Tibial nerve (tissue), 4 donors: Measurements from ENCODE around the gene ADAT1. TPM values are rescaled to one million over a fixed set of nuclear protein-coding genes. Genes with fewer than 3 reads are reported as not detected.
A peak's percentile ranks its signal among the peaks of the same experiment; 100 is the strongest.

Experiments used
- DNase-seq, 2 donors: peaks; one replicate each; pipeline ENCODE4 v3.0.0-alpha.2; 2019; ENCODE audit warnings: low spot score in 2 of 2
- H3K27ac ChIP-seq, 4 donors: fragments of 200-600 bp; sonication (generic) in 3 of 4; one replicate each; pipeline ENCODE4 v1.5.1; 2017 to 2019; ENCODE audit warnings: mild to moderate bottlenecking in 1 of 4
- H3K27me3 ChIP-seq, 2 donors: fragments of 200-600 bp; sonication (generic) in 1 of 2; one replicate each; pipeline versions ENCODE4 v1.5.1 to v1.6.0; 2017 to 2019
- H3K36me3 ChIP-seq, 3 donors: fragments of 200-600 bp; sonication (generic); one replicate each; pipeline ENCODE4 v1.5.1; 2018 to 2019
- H3K4me1 ChIP-seq, 4 donors: fragments of 200-600 bp; sonication (generic) in 3 of 4; one replicate each; pipeline ENCODE4 v1.5.1; 2017 to 2019
- H3K4me3 ChIP-seq, 4 donors: fragments of 200-600 bp; sonication (generic) in 3 of 4; one replicate each; pipeline ENCODE4 v1.5.1; 2017 to 2019; ENCODE audit warnings: mild to moderate bottlenecking in 1 of 4, moderate library complexity in 1 of 4
- H3K9me3 ChIP-seq, 4 donors: fragments of 200-600 bp; sonication (generic) in 3 of 4; one replicate each; pipeline ENCODE4 v1.5.1; 2017 to 2019
- EP300 ChIP-seq, 2 donors: sonication (generic); formaldehyde crosslinking; IDR thresholded peaks; one replicate each; pipeline ENCODE4 v1.6.1; 2017; ENCODE audit warnings: antibody characterized with exemption in 2 of 2, mild to moderate bottlenecking in 1 of 2
- POLR2A ChIP-seq, 2 donors: fragments of 450-650 bp; IDR thresholded peaks; one replicate each; pipeline ENCODE4 v1.6.1; 2017; ENCODE audit warnings: antibody characterized with exemption in 2 of 2, mild to moderate bottlenecking in 2 of 2, moderate library complexity in 2 of 2
- WGBS, 2 donors: methylation state at CpG; one replicate each; pipeline ENCODE4 v1.1.5; 2018; 5-methylcytosine and 5-hydroxymethylcytosine counted together
- total RNA-seq, 4 donors: library from RNA; depleted of rRNA; stranded (reverse); fragments of >200 nt; gene quantifications; one replicate each; pipeline ENCODE4 v1.1.0, GENCODE V29; 2016
- TF ChIP-seq, protein P1 (sequence below), 5 experiments: fragments of 200-600 bp in 3 of 5; fragments of 450-650 bp in 2 of 5; sonication (generic) in 3 of 5; IDR thresholded peaks; one replicate each; pipeline ENCODE4 v1.5.1; 2016 to 2019; ENCODE audit warnings: antibody characterized with exemption in 5 of 5, mild to moderate bottlenecking in 3 of 5, moderate library complexity in 2 of 5

Gene ADAT1
- total RNA-seq, 4 donors from 2014 or later: 31.4 to 75.9 (median 50.7) TPM

DNA sequence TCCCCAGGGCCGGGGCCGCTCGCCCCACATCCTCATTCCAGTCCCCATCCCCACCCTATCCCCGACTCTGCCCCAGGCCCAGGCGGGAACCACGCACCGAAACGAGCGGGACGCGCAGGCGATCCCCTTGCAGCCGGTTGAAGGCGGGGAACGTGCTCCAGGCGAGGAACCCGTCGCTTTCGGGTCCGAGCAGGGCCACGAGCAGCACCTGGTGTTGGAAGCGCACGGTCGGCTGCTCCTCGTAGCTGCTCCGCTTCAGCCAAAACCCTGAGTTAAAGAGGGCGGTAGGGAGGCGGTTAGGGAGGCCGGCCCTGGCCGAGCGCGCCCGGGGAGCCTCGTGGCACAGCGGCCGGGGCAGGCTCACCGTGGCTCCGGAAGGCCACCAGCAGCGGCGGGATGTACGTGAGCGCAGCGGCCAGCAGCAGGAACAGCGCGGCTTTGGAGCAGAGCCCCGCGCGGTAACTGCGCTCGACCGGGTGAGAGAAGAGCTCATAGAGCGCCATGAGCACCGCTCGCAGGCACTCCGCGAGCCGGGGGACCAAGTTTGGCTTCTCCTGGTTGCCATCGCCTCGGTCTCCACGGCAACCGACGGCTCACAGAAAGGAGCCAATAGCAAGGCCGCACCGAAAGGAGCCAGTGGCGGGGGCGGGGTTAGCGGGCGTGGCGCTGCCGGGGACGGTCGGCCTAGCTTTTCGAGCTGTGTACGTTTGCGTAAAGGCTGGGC is 67.2 kb downstream of the ADAT1 start, which contains the start of gene TMEM231:
Gene TMEM231 (minus strand): TSS at position 546 of the 724 bp plus-strand sequence. CDS start 43 bp downstream, at position 503.
- Histone ChIP-seq H3K36me3 (no peaks in the 10 kb centered on the region), H3K9me3 (no peaks in the 10 kb centered on the region), H3K27me3 (no peaks in the 10 kb centered on the region), H3K27ac (peak within 1 kb of the TSS; percentile 70 to 93 (median 82)), H3K4me3 (peak within 1 kb of the TSS; percentile 70 to 95 (median 86)), H3K4me1 (peaks cover 0 to 24% (median 5%) of the 10 kb centered on the region in 4 donors)
- 0 to 1% methylated on average over 18 to 71 of the region's 75 CpGs for WGBS, 2 donors
- TF ChIP-seq POLR2A (IDR thresholded peaks at IDR 0.05) (peak in 1 of 2 donors; percentile 69), EP300 (IDR thresholded peaks at IDR 0.05) (peak in 1 of 2 donors; percentile 83)
- TF ChIP-seq, protein P1, sequence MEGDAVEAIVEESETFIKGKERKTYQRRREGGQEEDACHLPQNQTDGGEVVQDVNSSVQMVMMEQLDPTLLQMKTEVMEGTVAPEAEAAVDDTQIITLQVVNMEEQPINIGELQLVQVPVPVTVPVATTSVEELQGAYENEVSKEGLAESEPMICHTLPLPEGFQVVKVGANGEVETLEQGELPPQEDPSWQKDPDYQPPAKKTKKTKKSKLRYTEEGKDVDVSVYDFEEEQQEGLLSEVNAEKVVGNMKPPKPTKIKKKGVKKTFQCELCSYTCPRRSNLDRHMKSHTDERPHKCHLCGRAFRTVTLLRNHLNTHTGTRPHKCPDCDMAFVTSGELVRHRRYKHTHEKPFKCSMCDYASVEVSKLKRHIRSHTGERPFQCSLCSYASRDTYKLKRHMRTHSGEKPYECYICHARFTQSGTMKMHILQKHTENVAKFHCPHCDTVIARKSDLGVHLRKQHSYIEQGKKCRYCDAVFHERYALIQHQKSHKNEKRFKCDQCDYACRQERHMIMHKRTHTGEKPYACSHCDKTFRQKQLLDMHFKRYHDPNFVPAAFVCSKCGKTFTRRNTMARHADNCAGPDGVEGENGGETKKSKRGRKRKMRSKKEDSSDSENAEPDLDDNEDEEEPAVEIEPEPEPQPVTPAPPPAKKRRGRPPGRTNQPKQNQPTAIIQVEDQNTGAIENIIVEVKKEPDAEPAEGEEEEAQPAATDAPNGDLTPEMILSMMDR (IDR thresholded peaks at IDR 0.05): no peak
- peak; percentile 97 for DNase-seq

DNA sequence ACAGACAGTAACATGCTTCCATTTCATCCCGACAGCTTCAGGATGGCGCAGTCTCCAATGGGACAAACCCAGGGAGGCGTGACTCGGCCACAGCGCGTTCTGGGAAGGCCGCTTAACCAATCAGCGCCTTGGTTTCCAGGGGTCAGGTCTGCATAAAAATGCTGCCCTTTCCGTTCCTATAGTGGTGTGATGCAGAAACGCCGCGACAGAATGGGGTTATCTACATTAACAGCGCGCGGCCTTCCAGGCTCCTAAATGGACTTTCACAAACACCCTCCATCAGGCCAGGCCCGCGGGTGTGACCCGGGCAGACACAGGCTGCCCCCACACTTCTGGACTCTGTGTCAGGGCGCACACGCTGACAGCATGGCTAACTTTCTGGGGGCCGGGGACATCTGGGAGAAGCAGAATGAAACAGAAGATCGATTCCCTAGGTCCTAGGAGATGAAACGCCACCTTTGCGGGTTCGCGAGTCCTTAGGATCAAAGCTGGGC is 67.8 kb downstream of the ADAT1 start:
- Histone ChIP-seq H3K9me3 (no peaks in the 10 kb centered on the region), H3K27me3 (no peaks in the 10 kb centered on the region), H3K4me3 (peak overlapping the region; percentile 70 to 95 (median 86)), H3K4me1 (peaks cover 0 to 24% (median 5%) of the 10 kb centered on the region in 4 donors), H3K27ac (peak overlapping the region; percentile 70 to 93 (median 82)), H3K36me3 (no peaks in the 10 kb centered on the region)
- peak; percentile 26 to 63 for DNase-seq
- TF ChIP-seq, protein P1 (IDR thresholded peaks at IDR 0.05): no peak
- TF ChIP-seq EP300 (IDR thresholded peaks at IDR 0.05): peak in 1 of 2 donors; percentile 38
- peak in 1 of 2 donors; percentile 23 for TF ChIP-seq POLR2A (IDR thresholded peaks at IDR 0.05)
- 1% methylated on average over 18 to 26 of the region's 26 CpGs for WGBS, 2 donors

DNA sequence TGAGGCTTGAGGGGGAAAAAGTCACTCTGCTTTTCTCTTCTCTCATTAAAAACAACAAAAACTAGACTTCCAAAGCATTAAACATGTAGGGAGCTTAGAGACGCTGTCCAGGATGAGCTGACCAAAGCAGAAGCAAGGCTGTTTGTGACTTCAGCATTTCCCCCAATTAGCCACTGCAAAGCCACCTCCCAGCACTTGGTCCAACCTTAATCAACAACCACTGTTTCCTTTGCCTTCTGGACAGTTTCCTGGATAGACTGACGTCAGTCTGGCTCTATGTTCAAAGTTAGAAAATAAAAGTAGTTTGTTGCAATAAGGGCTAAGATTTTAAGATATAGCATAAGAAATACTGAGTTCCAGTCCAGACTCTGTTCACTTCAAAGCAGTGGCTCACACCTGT is 70.1 kb downstream of the ADAT1 start:
- Histone ChIP-seq H3K4me3 (no peak overlapping the region), H3K4me1 (peaks cover 0 to 16% (median 5%) of the 10 kb centered on the region in 4 donors), H3K9me3 (no peaks in the 10 kb centered on the region), H3K36me3 (peaks cover 0 to 3% (median 0%) of the 10 kb centered on the region in 3 donors), H3K27ac (peak overlapping the region in 1 of 4 donors; percentile 39), H3K27me3 (no peaks in the 10 kb centered on the region)
- DNase-seq: no peak
- TF ChIP-seq, protein P1 (IDR thresholded peaks at IDR 0.05): no peak
- TF ChIP-seq POLR2A (IDR thresholded peaks at IDR 0.05): no peak
- no peak for TF ChIP-seq EP300 (IDR thresholded peaks at IDR 0.05)
- 81 to 86% methylated on average over 2 of the region's 2 CpGs for WGBS, 2 donors

- peak in 1 of 2 donors; percentile 30 for DNase-seq
Measured at GRCh38 chr16:75550211-75550662, 72.8 kb downstream of the ADAT1 start.

More at GRCh38 chr16:75550211-75550662, 72.8 kb downstream of the ADAT1 start:
- Histone ChIP-seq H3K9me3 (no peaks in the 10 kb centered on the region), H3K27ac (peak overlapping the region in 2 of 4 donors; percentile 18 to 69), H3K36me3 (peaks cover 0 to 7% (median 0%) of the 10 kb centered on the region in 3 donors), H3K4me3 (no peak overlapping the region), H3K4me1 (peaks cover 0 to 8% (median 0%) of the 10 kb centered on the region in 4 donors), H3K27me3 (no peaks in the 10 kb centered on the region)
- WGBS, 2 donors: 67 to 78% methylated on average over 7 of the region's 7 CpGs
- no peak for TF ChIP-seq POLR2A (IDR thresholded peaks at IDR 0.05)
- TF ChIP-seq, protein P1 (IDR thresholded peaks at IDR 0.05): peak in 3 of 5 experiments; percentile 14 to 38 (median 35)
- TF ChIP-seq EP300 (IDR thresholded peaks at IDR 0.05): peak in 1 of 2 donors; percentile 43

Other genes starting within 250 kb of the ADAT1 start
- 100 to 1,000 TPM in 1 of 4 donors, 10 to 100 TPM in 3; 35.6 to 120 (median 62.4) TPM for gene CFDP1, start 189.8 kb downstream of the ADAT1 start, total RNA-seq
- gene TMEM170A, start 158.6 kb downstream of the ADAT1 start, total RNA-seq: 10 to 100 TPM; 14.1 to 36.6 (median 21.8) TPM
- 1 to 10 TPM in 1 of 4 donors, under 1 TPM in 3; under 0.01 to 3.9 (median 0.40) TPM for gene CHST6, start 127.8 kb downstream of the ADAT1 start, total RNA-seq
- gene CHST5, start 87.2 kb downstream of the ADAT1 start, total RNA-seq: under 1 TPM in 1 of 4 donors, not detected in 3; 0.30 TPM
- gene TMEM231, start 67.0 kb downstream of the ADAT1 start, total RNA-seq: 10 to 100 TPM; 10.3 to 14.5 (median 12.1) TPM
- 100 to 1,000 TPM in 2 of 4 donors, 10 to 100 TPM in 2; 93.1 to 135 (median 104) TPM for gene GABARAPL2, start 56.9 kb downstream of the ADAT1 start, total RNA-seq
- 100 to 1,000 TPM in 1 of 4 donors, 10 to 100 TPM in 3; 75.5 to 104 (median 93.5) TPM for gene KARS1, start 24.4 kb upstream of the ADAT1 start, total RNA-seq
- gene TERF2IP, start 24.5 kb upstream of the ADAT1 start, total RNA-seq: 100 to 1,000 TPM in 3 of 4 donors, 10 to 100 TPM in 1; 87.0 to 127 (median 120) TPM
- not detected for gene CPHXL2, start 53.7 kb upstream of the ADAT1 start, total RNA-seq
- gene DUXB, start 78.2 kb upstream of the ADAT1 start, total RNA-seq: not detected
- not detected for gene CPHXL, start 103.2 kb upstream of the ADAT1 start, total RNA-seq